SK-N-MC (cell line): Measurements from ENCODE around the gene SRGAP1.

Experiments used
- EZH2 ChIP-seq: fragments of 200-600 bp; sonication (generic); IDR thresholded peaks from one replicate; pipeline ENCODE4 v1.6.1; 2017; ENCODE audit warnings: antibody characterized with exemption
- FOXP2 ChIP-seq: optimal IDR thresholded peaks from 2 replicates; pipeline ENCODE3; 2011; ENCODE audit warnings: mild to moderate bottlenecking, moderate library complexity; ENCODE audit not compliant: insufficient read depth; ENCODE audit errors: extremely low read length, control extremely low read depth
- POLR2AphosphoS5 ChIP-seq: IDR thresholded peaks from 2 replicates; pipeline ENCODE4 v1.6.1; 2012; ENCODE audit warnings: mild to moderate bottlenecking, low read depth, low read length, borderline replicate concordance

DNA sequence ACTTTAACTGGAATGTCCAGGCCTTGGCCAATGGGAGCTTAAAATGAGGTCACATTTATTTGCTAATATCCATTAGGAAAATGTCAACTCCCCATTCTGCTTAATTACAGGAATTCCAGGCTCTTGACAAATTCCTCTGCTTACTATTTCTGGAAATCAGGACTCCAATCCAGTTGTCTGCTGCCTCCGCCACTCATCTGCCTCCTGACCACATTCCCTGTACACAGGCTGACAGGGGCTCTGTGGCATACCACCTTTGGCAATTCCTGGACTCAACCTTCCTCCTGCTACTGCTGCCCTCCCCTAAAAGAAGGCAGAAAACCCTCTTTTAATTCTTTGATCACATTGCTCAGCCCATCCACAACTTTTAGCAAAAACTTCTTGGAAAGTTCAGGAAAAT, 339.7 kb downstream of the SRGAP1 start:
- TF ChIP-seq EZH2 (no peak), POLR2AphosphoS5 (no peak), FOXP2 (no peak)
